Measurements from ENCODE around the gene ILK. TPM values are rescaled to one million over a fixed set of nuclear protein-coding genes. Genes with fewer than 3 reads are reported as not detected.
A peak's percentile ranks its signal among the peaks of the same experiment; 100 is the strongest.

The ILK gene
- total and polyA plus RNA-seq, 2 experiments from 2014 or later, result 114 to 126 TPM

DNA sequence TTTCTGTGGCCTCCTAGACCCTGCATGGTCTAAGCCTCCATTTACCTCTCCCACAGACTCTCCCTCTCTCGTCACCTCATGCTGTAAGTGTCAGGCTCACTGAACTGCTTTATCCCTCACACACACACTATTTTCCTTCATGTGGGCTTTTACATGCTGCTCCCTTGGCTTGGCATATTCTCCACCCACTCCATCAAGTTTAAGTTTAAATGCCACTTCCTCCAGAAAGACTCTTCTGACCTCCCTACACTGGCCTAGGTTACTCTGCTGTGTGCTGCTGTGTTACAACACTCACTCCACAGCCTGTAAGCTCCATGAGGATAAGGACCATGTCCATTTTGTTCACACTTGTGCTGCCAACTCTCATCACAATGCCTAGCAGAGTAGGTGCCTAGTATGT, 49.5 kb downstream of the ILK start:
- Histone ChIP-seq H3K4me3 (no peak overlapping the region), H3K36me3 (replicated peaks; ENCODE audit: insufficient read depth, low read depth) (no peaks in the 10 kb centered on the region), H3K4me1 (ENCODE audit: insufficient read depth) (peaks cover 5% of the 10 kb centered on the region), H3K27ac (no peak overlapping the region), H3K9me2 (replicated peaks; ENCODE audit: insufficient read depth) (no peaks in the 10 kb centered on the region), H2AFZ (no peak overlapping the region), H3K9me3 (ENCODE audit: low read depth) (no peaks in the 10 kb centered on the region), H4K20me1 (ENCODE audit: insufficient read depth, poor library complexity, severe bottlenecking) (peaks cover 10% of the 10 kb centered on the region), H3K27me3 (peaks cover 20% of the 10 kb centered on the region), H3K4me2 (peak overlapping the region; percentile 86), H3K79me2 (peaks cover 66% of the 10 kb centered on the region)
- no peak for DNase-seq (ENCODE audit: low spot score)
- 67% methylated on average over 1 of the region's 1 CpG for WGBS (ENCODE audit: low lambda C conversion rate, missing lambda C conversion rate)
- TF ChIP-seq, protein P1, sequence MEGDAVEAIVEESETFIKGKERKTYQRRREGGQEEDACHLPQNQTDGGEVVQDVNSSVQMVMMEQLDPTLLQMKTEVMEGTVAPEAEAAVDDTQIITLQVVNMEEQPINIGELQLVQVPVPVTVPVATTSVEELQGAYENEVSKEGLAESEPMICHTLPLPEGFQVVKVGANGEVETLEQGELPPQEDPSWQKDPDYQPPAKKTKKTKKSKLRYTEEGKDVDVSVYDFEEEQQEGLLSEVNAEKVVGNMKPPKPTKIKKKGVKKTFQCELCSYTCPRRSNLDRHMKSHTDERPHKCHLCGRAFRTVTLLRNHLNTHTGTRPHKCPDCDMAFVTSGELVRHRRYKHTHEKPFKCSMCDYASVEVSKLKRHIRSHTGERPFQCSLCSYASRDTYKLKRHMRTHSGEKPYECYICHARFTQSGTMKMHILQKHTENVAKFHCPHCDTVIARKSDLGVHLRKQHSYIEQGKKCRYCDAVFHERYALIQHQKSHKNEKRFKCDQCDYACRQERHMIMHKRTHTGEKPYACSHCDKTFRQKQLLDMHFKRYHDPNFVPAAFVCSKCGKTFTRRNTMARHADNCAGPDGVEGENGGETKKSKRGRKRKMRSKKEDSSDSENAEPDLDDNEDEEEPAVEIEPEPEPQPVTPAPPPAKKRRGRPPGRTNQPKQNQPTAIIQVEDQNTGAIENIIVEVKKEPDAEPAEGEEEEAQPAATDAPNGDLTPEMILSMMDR (IDR thresholded peaks at IDR 0.05; ENCODE audit: poor library complexity), result no peak
- TF ChIP-seq EZH2 (IDR thresholded peaks at IDR 0.05; ENCODE audit: borderline replicate concordance), result no peak
- TF ChIP-seq EZH2phosphoT487 (IDR thresholded peaks at IDR 0.05; ENCODE audit: low read depth, severe bottlenecking, unreplicated experiment), result no peak

DNA sequence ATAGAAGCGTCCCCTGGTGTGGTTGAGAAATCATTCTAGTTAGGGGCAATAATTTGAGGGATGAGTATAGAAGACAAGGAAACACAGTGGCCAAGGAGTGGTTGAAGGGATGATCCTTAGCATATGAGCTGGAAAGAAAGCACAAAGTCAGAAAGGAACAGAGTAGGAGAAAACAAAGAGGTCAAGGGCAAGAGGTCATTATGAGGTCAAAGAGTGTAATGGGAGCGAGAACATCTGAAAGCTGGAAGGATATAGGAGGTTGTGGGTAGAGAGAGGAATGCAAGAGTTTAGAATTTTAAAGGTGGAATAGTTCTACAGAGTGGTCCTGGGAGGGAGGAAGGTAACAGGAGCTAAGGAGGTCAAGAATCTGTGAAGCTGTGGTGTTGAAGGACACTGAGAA, 50.1 kb downstream of the ILK start:
- H3K4me3 ChIP-seq, result no peak overlapping the region
- no peaks in the 10 kb centered on the region for H3K36me3 ChIP-seq (replicated peaks; ENCODE audit: insufficient read depth, low read depth)
- peak overlapping the region; percentile 86 for H3K4me2 ChIP-seq
- TF ChIP-seq EZH2 (IDR thresholded peaks at IDR 0.05; ENCODE audit: borderline replicate concordance) (no peak), EZH2phosphoT487 (IDR thresholded peaks at IDR 0.05; ENCODE audit: low read depth, severe bottlenecking, unreplicated experiment) (no peak)
- TF ChIP-seq, protein P1 (IDR thresholded peaks at IDR 0.05; ENCODE audit: poor library complexity), result no peak
- H3K9me3 ChIP-seq (ENCODE audit: low read depth), result no peaks in the 10 kb centered on the region
- DNase-seq (ENCODE audit: low spot score), result no peak
- 95% methylated on average over 2 of the region's 2 CpGs for WGBS (ENCODE audit: low lambda C conversion rate, missing lambda C conversion rate)
- H3K27ac ChIP-seq, result no peak overlapping the region
- H3K79me2 ChIP-seq, result peaks cover 61% of the 10 kb centered on the region
- no peak overlapping the region for H2AFZ ChIP-seq
- H3K4me1 ChIP-seq (ENCODE audit: insufficient read depth), result peaks cover 5% of the 10 kb centered on the region
- H3K27me3 ChIP-seq, result peaks cover 20% of the 10 kb centered on the region
- H4K20me1 ChIP-seq (ENCODE audit: insufficient read depth, poor library complexity, severe bottlenecking), result peaks cover 10% of the 10 kb centered on the region
- no peaks in the 10 kb centered on the region for H3K9me2 ChIP-seq (replicated peaks; ENCODE audit: insufficient read depth)

DNA sequence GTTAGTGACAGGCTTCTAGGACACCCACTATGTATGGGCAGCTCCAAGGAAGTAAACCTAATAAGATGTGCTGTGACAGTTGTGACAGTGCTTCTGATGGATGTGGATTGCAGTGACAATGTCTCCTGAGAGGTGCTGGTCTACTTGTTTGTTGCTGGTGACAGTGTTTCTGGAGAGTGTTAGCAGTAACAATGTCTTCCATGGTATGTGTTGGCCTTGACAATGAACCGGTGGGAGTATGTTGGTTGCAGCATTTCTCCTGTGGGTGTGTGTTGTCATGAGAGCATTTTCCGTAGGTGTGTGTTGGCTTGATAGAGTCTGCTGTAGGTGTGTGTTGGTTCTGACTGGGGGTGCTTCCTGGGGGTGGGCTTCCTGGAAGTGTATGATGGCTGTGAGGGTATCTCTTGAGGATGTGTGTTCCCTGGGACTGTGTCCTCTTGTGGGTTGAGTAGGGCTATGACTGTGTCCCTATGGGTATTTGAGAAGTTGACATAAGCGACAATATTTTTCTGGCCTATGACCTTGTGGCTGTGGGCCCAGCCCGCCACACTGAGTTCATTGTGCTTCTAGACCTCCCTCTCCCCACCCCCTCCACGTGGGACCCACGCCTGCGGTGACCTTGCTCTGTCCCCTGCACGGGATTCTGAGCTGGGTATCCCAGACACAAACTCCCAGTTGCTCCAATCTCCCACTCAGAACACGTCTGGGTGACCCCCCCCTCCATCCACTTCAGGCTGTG, 50.9 kb downstream of the ILK start:
- H3K4me3 ChIP-seq, result no peak overlapping the region
- TF ChIP-seq EZH2 (IDR thresholded peaks at IDR 0.05; ENCODE audit: borderline replicate concordance), result no peak
- H3K27ac ChIP-seq, result peak overlapping the region; percentile 72
- peaks cover 55% of the 10 kb centered on the region for H3K79me2 ChIP-seq
- H2AFZ ChIP-seq, result no peak overlapping the region
- no peaks in the 10 kb centered on the region for H3K9me2 ChIP-seq (replicated peaks; ENCODE audit: insufficient read depth)
- 41% methylated on average over 9 of the region's 9 CpGs for WGBS (ENCODE audit: low lambda C conversion rate, missing lambda C conversion rate)
- H4K20me1 ChIP-seq (ENCODE audit: insufficient read depth, poor library complexity, severe bottlenecking), result peaks cover 10% of the 10 kb centered on the region
- peaks cover 21% of the 10 kb centered on the region for H3K27me3 ChIP-seq
- no peaks in the 10 kb centered on the region for H3K9me3 ChIP-seq (ENCODE audit: low read depth)
- no peak for DNase-seq (ENCODE audit: low spot score)
- H3K36me3 ChIP-seq (replicated peaks; ENCODE audit: insufficient read depth, low read depth), result no peaks in the 10 kb centered on the region
- peaks cover 5% of the 10 kb centered on the region for H3K4me1 ChIP-seq (ENCODE audit: insufficient read depth)
- peak overlapping the region; percentile 86 for H3K4me2 ChIP-seq

DNA sequence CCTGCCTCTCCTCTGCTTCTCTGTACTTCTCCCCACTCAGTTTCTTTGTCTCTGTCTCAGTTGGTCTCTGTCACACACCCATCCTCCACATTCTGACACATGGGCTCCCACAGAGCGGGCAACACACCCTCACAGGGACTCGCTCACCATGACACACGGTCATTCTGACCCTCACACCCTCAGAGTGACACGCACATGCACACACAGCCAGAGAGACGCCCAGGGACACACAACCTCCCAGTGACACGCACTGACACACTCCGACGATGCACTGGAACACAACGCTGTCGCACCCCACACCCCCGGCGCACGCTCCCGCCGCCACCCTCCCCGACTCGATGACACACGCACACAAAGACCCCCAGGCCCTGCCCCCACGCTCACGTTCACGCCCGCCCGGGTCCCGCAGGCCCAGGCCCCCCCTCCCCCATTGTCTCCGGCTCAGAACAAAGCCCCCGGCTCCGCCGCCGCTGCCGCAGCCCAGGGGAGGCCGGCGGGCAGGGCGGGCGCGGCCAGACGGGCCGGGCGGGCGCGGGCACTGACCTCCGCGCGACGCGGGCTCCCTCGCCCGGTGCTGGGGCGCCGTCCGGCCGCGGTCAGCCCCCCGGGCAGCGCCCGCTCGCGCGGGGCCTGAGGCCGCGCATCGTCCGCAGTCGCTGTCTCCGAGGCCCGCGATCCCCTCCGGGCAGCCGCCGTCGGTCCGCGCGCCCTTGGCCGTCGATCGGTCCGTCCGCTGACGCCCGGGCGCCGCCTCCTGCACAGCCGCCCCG, 51.6 kb downstream of the ILK start:
- WGBS (ENCODE audit: low lambda C conversion rate, missing lambda C conversion rate), result 5% methylated on average over 21 of the region's 84 CpGs
- H3K9me3 ChIP-seq (ENCODE audit: low read depth), result no peaks in the 10 kb centered on the region
- peak overlapping the region; percentile 72 for H3K27ac ChIP-seq
- H2AFZ ChIP-seq, result no peak overlapping the region
- H4K20me1 ChIP-seq (ENCODE audit: insufficient read depth, poor library complexity, severe bottlenecking), result peaks cover 10% of the 10 kb centered on the region
- H3K4me2 ChIP-seq, result peak overlapping the region; percentile 86
- H3K9me2 ChIP-seq (replicated peaks; ENCODE audit: insufficient read depth), result no peaks in the 10 kb centered on the region
- peak; percentile 55 for DNase-seq (ENCODE audit: low spot score)
- peaks cover 48% of the 10 kb centered on the region for H3K79me2 ChIP-seq
- no peaks in the 10 kb centered on the region for H3K36me3 ChIP-seq (replicated peaks; ENCODE audit: insufficient read depth, low read depth)
- H3K4me1 ChIP-seq (ENCODE audit: insufficient read depth), result peaks cover 5% of the 10 kb centered on the region
- TF ChIP-seq, protein P1 (IDR thresholded peaks at IDR 0.05; ENCODE audit: poor library complexity), result no peak
- TF ChIP-seq EZH2phosphoT487 (IDR thresholded peaks at IDR 0.05; ENCODE audit: low read depth, severe bottlenecking, unreplicated experiment) (no peak), EZH2 (IDR thresholded peaks at IDR 0.05; ENCODE audit: borderline replicate concordance) (no peak)
- peaks cover 23% of the 10 kb centered on the region for H3K27me3 ChIP-seq
- peak overlapping the region; percentile 61 for H3K4me3 ChIP-seq
